OCI-LY3 (cell line): Measurements from ENCODE around the gene USP34.

Experiments
- H2AFZ ChIP-seq: fragments of 200-600, 300-600 bp; shearing (Covaris generic); 2 replicates; pipeline ENCODE4 v1.6.0; 2014; ENCODE audit warnings: antibody characterized with exemption, low read depth, low read length
- H3K27ac ChIP-seq: fragments of 200-600, 300-600 bp; sonication (generic); 2 replicates; pipeline ENCODE4 v1.5.1; 2014; ENCODE audit warnings: mild to moderate bottlenecking, low read length, moderate library complexity, mixed read lengths
- H3K27me3 ChIP-seq: fragments of 200-600, 300-600 bp; sonication (generic); 2 replicates; pipeline ENCODE4 v1.6.1; 2014; ENCODE audit warnings: low read depth, low read length, mixed read lengths
- H3K36me3 ChIP-seq: fragments of 200-600, 300-600 bp; sonication (generic); replicated peaks from 2 replicates; pipeline ENCODE3; 2014; ENCODE audit warnings: low read depth, low read length, mixed read lengths
- H3K4me1 ChIP-seq: fragments of 300-600, 200-600 bp; sonication (generic); 2 replicates; pipeline ENCODE4 v1.6.1; 2014; ENCODE audit warnings: low read length, mixed read lengths
- H3K4me2 ChIP-seq: fragments of 200-600, 300-600 bp; sonication (generic); 2 replicates; pipeline ENCODE4 v1.6.1; 2014; ENCODE audit warnings: low read length, mixed read lengths
- H3K4me3 ChIP-seq: fragments of 300-600, 200-600 bp; sonication (generic); 2 replicates; pipeline ENCODE4 v1.5.1; 2014; ENCODE audit warnings: antibody characterized with exemption, mild to moderate bottlenecking, low read length, moderate library complexity
- H3K79me2 ChIP-seq: fragments of 300-600, 200-600 bp; shearing (Covaris generic); 2 replicates; pipeline ENCODE4 v1.6.1; 2014; ENCODE audit warnings: mild to moderate bottlenecking, low read length, mixed read lengths
- H3K9ac ChIP-seq: fragments of 300-600, 200-600 bp; shearing (Covaris generic); 2 replicates; pipeline ENCODE4 v1.6.0; 2014; ENCODE audit warnings: mild to moderate bottlenecking, low read length, moderate library complexity
- H3K9me3 ChIP-seq: fragments of 200-600, 300-600 bp; shearing (Covaris generic); 2 replicates; pipeline ENCODE4 v1.6.1; 2014; ENCODE audit warnings: low read length, mixed read lengths; ENCODE audit not compliant: insufficient read depth
- H4K20me1 ChIP-seq: fragments of 200-600, 300-600 bp; sonication (generic); 2 replicates; pipeline ENCODE4 v1.6.1; 2016; ENCODE audit warnings: low read length, mixed read lengths; ENCODE audit not compliant: insufficient read depth
- CTCF ChIP-seq: fragments of 200-600, 300-600 bp; sonication (generic); IDR thresholded peaks from 2 replicates; pipeline ENCODE4 v1.5.1; 2014; ENCODE audit warnings: antibody characterized with exemption, low read length, low read depth
- EZH2phosphoT487 ChIP-seq: fragments of 200-600 bp; shearing (Covaris generic); IDR thresholded peaks from 2 replicates; pipeline ENCODE4 v1.6.1; 2018; ENCODE audit warnings: antibody characterized with exemption, mixed run types, low read depth

Gene USP34

DNA sequence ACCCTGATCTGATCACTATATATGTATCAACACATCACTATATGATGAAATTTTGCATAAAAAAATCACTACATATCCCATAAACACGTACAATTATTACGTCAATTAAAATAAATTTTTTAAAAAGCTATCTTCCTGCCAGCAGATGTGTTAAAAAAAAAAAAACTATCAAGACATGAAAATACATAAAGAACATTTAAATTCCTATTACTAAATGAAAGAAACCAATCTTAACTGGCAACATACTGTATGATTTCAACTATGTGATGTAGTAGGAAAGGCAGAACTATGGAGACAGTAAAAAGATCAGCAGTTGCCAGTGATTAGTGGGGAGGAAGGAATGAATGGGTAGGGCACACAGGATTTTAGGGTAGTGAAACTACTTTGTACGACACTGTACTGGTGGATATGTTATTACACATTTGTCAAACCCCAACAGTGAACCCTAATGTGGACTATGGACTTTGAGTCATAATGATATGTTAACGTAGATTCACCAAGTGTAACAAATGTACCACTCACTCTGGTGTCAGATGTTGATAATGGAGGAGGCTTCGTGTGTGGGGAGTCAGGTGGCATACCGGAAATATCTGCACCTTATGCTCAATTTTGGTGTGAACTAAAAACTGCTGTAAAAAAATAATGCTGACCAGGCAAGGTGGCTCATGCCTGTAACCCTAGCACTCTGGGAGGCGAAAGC lies 27.4 kb downstream of the USP34 start:
- H3K4me3 ChIP-seq = peak overlapping the region; percentile 36; the same call in 1 of the 2 replicates
- TF ChIP-seq CTCF (no peak), EZH2phosphoT487 (no peak)
- H3K27ac ChIP-seq = peak overlapping the region; percentile 49
- H3K9ac ChIP-seq = no peak overlapping the region
- no peak overlapping the region for H2AFZ ChIP-seq
- H3K27me3 ChIP-seq = no peaks in the 10 kb centered on the region
- peaks cover 74% of the 10 kb centered on the region for H4K20me1 ChIP-seq
- peaks cover 24% of the 10 kb centered on the region for H3K4me1 ChIP-seq
- peak overlapping the region; percentile 60 for H3K4me2 ChIP-seq
- H3K36me3 ChIP-seq = peaks cover 11% of the 10 kb centered on the region
- no peaks in the 10 kb centered on the region for H3K9me3 ChIP-seq
- peaks cover 99% of the 10 kb centered on the region for H3K79me2 ChIP-seq

DNA sequence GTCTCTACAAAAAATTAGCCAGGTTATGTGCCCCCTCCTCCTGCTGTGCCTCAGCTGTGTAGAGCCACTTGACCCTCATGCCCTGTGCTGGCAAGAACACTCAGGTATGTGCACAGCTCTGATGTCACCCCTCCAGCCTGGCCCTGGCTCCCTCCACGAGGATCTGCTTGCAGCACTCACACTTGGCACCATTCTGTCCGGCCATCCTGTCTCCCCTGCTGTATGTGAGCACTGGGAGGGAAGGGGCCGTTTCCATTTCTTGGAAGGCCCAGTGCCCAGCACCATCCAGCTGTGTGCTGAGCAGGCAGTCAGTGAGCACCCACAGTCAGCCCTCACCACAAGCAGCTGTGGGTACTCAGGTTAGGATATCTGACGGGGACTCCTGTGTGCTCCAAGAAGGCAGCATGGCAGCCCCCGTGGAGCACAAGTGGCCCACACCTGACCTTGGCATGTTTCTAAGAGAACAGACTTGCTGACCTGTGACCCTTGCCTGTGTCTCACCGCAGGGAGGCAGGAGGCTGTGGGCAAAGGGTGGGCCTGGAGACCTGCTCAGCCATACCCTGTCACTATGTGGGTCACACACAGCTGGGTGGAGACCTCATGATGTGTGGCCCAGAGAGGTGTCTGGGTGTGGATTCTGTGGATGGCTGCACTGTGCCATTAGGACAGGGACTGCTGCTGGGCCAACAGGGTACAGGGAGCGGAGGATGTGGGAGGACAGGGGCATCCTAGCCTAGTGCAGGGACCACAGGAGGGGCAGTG lies 31.5 kb downstream of the USP34 start:
- Histone ChIP-seq H2AFZ (no peak overlapping the region), H4K20me1 (peaks cover 88% of the 10 kb centered on the region), H3K79me2 (peaks cover 98% of the 10 kb centered on the region), H3K4me1 (peaks cover 28% of the 10 kb centered on the region), H3K9ac (no peak overlapping the region), H3K36me3 (peaks cover under 1% of the 10 kb centered on the region), H3K4me2 (no peak overlapping the region), H3K27ac (no peak overlapping the region), H3K4me3 (no peak overlapping the region), H3K27me3 (no peaks in the 10 kb centered on the region), H3K9me3 (no peaks in the 10 kb centered on the region)
- TF ChIP-seq CTCF (no peak), EZH2phosphoT487 (no peak)

DNA sequence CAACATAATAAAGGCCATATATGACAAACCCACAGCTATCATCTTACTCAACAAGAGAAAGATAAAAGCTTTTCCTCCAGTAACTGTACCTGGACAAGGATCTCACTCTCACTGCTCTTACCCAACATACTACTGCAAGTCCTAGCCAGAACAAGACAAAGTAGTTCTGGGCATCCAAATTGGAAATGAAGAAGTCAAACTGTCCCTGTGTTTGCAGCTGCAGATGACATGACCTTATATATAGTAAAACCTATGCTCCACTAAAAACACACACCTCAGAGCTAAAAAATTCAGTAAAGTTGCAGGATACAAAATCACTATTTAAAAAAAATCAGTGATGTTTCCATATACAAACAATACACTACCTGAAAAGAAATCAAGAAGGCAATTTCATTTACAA lies 32.2 kb downstream of the USP34 start:
- H3K79me2 ChIP-seq = peaks cover 98% of the 10 kb centered on the region
- H3K4me1 ChIP-seq = peaks cover 23% of the 10 kb centered on the region
- no peaks in the 10 kb centered on the region for H3K9me3 ChIP-seq
- TF ChIP-seq EZH2phosphoT487 (no peak), CTCF (no peak)
- no peak overlapping the region for H3K4me3 ChIP-seq
- no peak overlapping the region for H3K9ac ChIP-seq
- no peaks in the 10 kb centered on the region for H3K27me3 ChIP-seq
- no peak overlapping the region for H3K27ac ChIP-seq
- H2AFZ ChIP-seq = no peak overlapping the region
- no peaks in the 10 kb centered on the region for H3K36me3 ChIP-seq
- H4K20me1 ChIP-seq = peaks cover 88% of the 10 kb centered on the region
- H3K4me2 ChIP-seq = no peak overlapping the region

DNA sequence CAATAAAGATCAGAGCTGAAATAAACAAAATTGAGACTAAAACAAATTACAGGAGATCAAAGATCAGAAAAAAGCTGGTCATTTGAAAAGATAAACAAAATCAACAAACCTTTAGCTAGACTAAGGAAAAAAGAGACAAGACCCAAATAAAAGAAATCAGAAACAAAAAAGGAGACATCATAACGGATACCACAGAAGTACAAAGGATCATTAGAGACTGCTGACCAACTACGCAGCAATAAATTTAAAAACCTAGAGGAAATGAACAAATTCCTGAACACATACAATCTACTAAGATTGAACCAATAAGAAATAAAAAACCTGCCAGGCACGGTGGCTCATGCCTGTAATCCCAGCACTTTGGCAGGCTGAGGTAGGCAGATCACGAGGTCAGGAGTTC lies 33.7 kb downstream of the USP34 start:
- H3K4me1 ChIP-seq = peaks cover 10% of the 10 kb centered on the region
- H3K4me3 ChIP-seq = no peak overlapping the region
- H3K9ac ChIP-seq = no peak overlapping the region
- TF ChIP-seq EZH2phosphoT487 = no peak
- TF ChIP-seq CTCF = no peak
- H3K9me3 ChIP-seq = no peaks in the 10 kb centered on the region
- H3K4me2 ChIP-seq = no peak overlapping the region
- peaks cover 98% of the 10 kb centered on the region for H3K79me2 ChIP-seq
- H3K27ac ChIP-seq = no peak overlapping the region
- peaks cover 87% of the 10 kb centered on the region for H4K20me1 ChIP-seq
- H2AFZ ChIP-seq = no peak overlapping the region
- H3K27me3 ChIP-seq = no peaks in the 10 kb centered on the region
- no peaks in the 10 kb centered on the region for H3K36me3 ChIP-seq
